H1 (cell line): ENCODE results near the gene SLC22A23. TPM values are rescaled to one million over a fixed set of nuclear protein-coding genes. Genes with fewer than 3 reads are reported as not detected.

Experiments used
- CTCF ChIA-PET: fragments of 300-600 bp; sonication (Branson Sonifier 250); formaldehyde crosslinking; loops from one replicate; lab custom pipeline; 2021; ENCODE audit not compliant: partially characterized antibody; lab: Charles Lee
- POLR2A ChIA-PET: fragments of 300-600 bp; sonication (Branson Sonifier 250); formaldehyde crosslinking; loops from one replicate; lab custom pipeline; 2021; ENCODE audit warnings: inconsistent platforms; ENCODE audit not compliant: partially characterized antibody; lab: Charles Lee
- DNase-seq, 2 experiments: peaks; one replicate each; pipeline versions ENCODE4 v3.0.0 to v3.0.0-alpha.2; 2010 to 2022; ENCODE audit warnings: low spot score in 2 of 2, low read depth in 1 of 2, mixed read lengths in 1 of 2
- FAIRE-seq: peaks from 2 replicates; lab custom pipeline; 2011; peaks lifted over from hg19 to GRCh38; lab: Jason Lieb, UNC
- H2AFZ ChIP-seq: 2 replicates; pipeline ENCODE4 v1.8.1; 2012; ENCODE audit warnings: low read length, inconsistent platforms
- H2AK5ac ChIP-seq: 2 replicates; pipeline ENCODE4 v1.6.1; 2013; ENCODE audit warnings: low read depth, low read length
- H2BK120ac ChIP-seq: replicated peaks from 2 replicates; pipeline ENCODE3; 2013; ENCODE audit warnings: low read depth, low read length, inconsistent platforms
- H2BK12ac ChIP-seq: 2 replicates; pipeline ENCODE4 v1.6.1; 2013; ENCODE audit warnings: low read depth, low read length
- H2BK15ac ChIP-seq: 2 replicates; pipeline ENCODE4 v1.6.1; 2013; ENCODE audit warnings: low read length
- H2BK20ac ChIP-seq: 2 replicates; pipeline ENCODE4 v1.6.1; 2013; ENCODE audit warnings: low read length
- H2BK5ac ChIP-seq: 2 replicates; pipeline ENCODE4 v1.6.1; 2013; ENCODE audit warnings: low read depth, low read length
- H3K14ac ChIP-seq: 2 replicates; pipeline ENCODE4 v1.6.1; 2013; ENCODE audit warnings: inconsistent platforms; ENCODE audit not compliant: insufficient read length
- H3K18ac ChIP-seq: 2 replicates; pipeline ENCODE4 v1.6.1; 2013; ENCODE audit warnings: low read length; ENCODE audit errors: extremely low read depth
- H3K23ac ChIP-seq: 2 replicates; pipeline ENCODE4 v1.6.1; 2013; ENCODE audit warnings: inconsistent platforms; ENCODE audit not compliant: insufficient read length
- H3K23me2 ChIP-seq: 2 replicates; pipeline ENCODE4 v1.6.1; 2013; ENCODE audit warnings: low read depth, low read length
- H3K27ac ChIP-seq: 2 replicates; pipeline ENCODE4 v1.6.1; 2011; ENCODE audit warnings: low read depth, low read length, inconsistent platforms
- H3K27me3 ChIP-seq, 4 experiments: replicated peaks in 1 of 4; 1 replicate in 1 of 4; 2 replicates in 3 of 4; pipeline versions ENCODE4 v1.6.1 to v1.8.1; 2011 to 2013; ENCODE audit warnings: low read length in 3 of 4, mild to moderate bottlenecking in 3 of 4, inconsistent platforms in 2 of 4, mixed read lengths in 2 of 4, moderate library complexity in 1 of 4; ENCODE audit not compliant: control insufficient read depth in 3 of 4, insufficient read depth in 3 of 4; ENCODE audit errors: extremely low read depth in 1 of 4
- H3K36me3 ChIP-seq, 4 experiments: 2 replicates each; pipeline versions ENCODE4 v1.6.1 to v1.8.1; 2011 to 2013; ENCODE audit warnings: mild to moderate bottlenecking in 4 of 4, low read length in 3 of 4, moderate library complexity in 2 of 4, control low read depth in 1 of 4, inconsistent platforms in 1 of 4; ENCODE audit not compliant: insufficient read depth in 4 of 4, control insufficient read depth in 2 of 4
- H3K4ac ChIP-seq: replicated peaks from 2 replicates; pipeline ENCODE3; 2013; ENCODE audit warnings: low read length, low read depth, mixed read lengths, inconsistent platforms; ENCODE audit not compliant: insufficient read length
- H3K4me1 ChIP-seq, 4 experiments: replicated peaks in 1 of 4; 1 replicate in 1 of 4; 2 replicates in 3 of 4; pipeline versions ENCODE4 v1.6.1 to v1.8.1; 2011 to 2013; ENCODE audit warnings: low read length in 3 of 4, inconsistent platforms in 2 of 4, mixed read lengths in 1 of 4; ENCODE audit not compliant: insufficient read depth in 4 of 4, control insufficient read depth in 3 of 4
- H3K4me2 ChIP-seq, 2 experiments: 2 replicates each; pipeline versions ENCODE4 v1.6.1 to v1.8.1; 2011 to 2013; ENCODE audit warnings: low read depth in 2 of 2, low read length in 2 of 2, control low read depth in 1 of 2, inconsistent platforms in 1 of 2, mild to moderate bottlenecking in 1 of 2; ENCODE audit not compliant: insufficient read depth in 1 of 2
- H3K4me3 ChIP-seq, 4 experiments: fragments of 200-600, 300-600 bp in 1 of 4; sonication (generic), shearing (Covaris generic), sonication (Bioruptor Twin) in 1 of 4; 2 replicates each; pipeline versions ENCODE4 v1.5.1 to v1.8.1; 2011 to 2016; ENCODE audit warnings: low read length in 4 of 4, low read depth in 3 of 4, control low read depth in 2 of 4, inconsistent platforms in 2 of 4, mild to moderate bottlenecking in 2 of 4, mixed read lengths in 1 of 4, moderate library complexity in 1 of 4; ENCODE audit not compliant: insufficient read depth in 2 of 4; ENCODE audit errors: extremely low read depth in 1 of 4
- H3K56ac ChIP-seq: replicated peaks from 2 replicates; pipeline ENCODE3; 2013; ENCODE audit warnings: low read depth, mild to moderate bottlenecking, mixed read lengths, low read length, inconsistent platforms; ENCODE audit not compliant: insufficient read length
- H3K79me1 ChIP-seq: 2 replicates; pipeline ENCODE4 v1.6.1; 2013; ENCODE audit warnings: low read depth, low read length, control low read depth
- H3K79me2 ChIP-seq, 2 experiments: 2 replicates each; pipeline versions ENCODE4 v1.6.1 to v1.8.1; 2012 to 2013; ENCODE audit warnings: low read length in 2 of 2, mild to moderate bottlenecking in 2 of 2, inconsistent platforms in 1 of 2; ENCODE audit not compliant: insufficient read depth in 2 of 2, control insufficient read depth in 1 of 2
- H3K9ac ChIP-seq, 4 experiments: replicated peaks in 1 of 4; 1 replicate in 1 of 4; 2 replicates in 3 of 4; pipeline versions ENCODE4 v1.6.1 to v1.8.1; 2011 to 2013; ENCODE audit warnings: low read depth in 3 of 4, low read length in 3 of 4, control low read depth in 2 of 4, mild to moderate bottlenecking in 2 of 4, moderate library complexity in 2 of 4, inconsistent platforms in 1 of 4; ENCODE audit errors: extremely low read depth in 1 of 4
- H3K9me3 ChIP-seq, 2 experiments: 2 replicates each; pipeline versions ENCODE4 v1.6.1 to v1.8.1; 2012 to 2013; ENCODE audit warnings: mild to moderate bottlenecking in 2 of 2, moderate library complexity in 2 of 2, control low read depth in 1 of 2, inconsistent platforms in 1 of 2, low read depth in 1 of 2, low read length in 1 of 2, mixed read lengths in 1 of 2; ENCODE audit not compliant: insufficient read depth in 2 of 2
- H4K20me1 ChIP-seq, 2 experiments: replicated peaks in 1 of 2; 2 replicates each; pipeline versions ENCODE3 to v1.8.1; 2011 to 2013; ENCODE audit warnings: inconsistent platforms in 2 of 2, low read length in 2 of 2, mild to moderate bottlenecking in 1 of 2; ENCODE audit not compliant: insufficient read depth in 2 of 2, control insufficient read depth in 1 of 2
- H4K5ac ChIP-seq: 2 replicates; pipeline ENCODE4 v1.6.1; 2013; ENCODE audit warnings: low read length, low read depth, mixed read lengths, inconsistent platforms; ENCODE audit not compliant: insufficient read length
- H4K8ac ChIP-seq: 2 replicates; pipeline ENCODE4 v1.8.0; 2013; ENCODE audit warnings: mild to moderate bottlenecking, moderate library complexity, low read length, inconsistent platforms; ENCODE audit not compliant: insufficient read depth; ENCODE audit errors: extremely low read depth
- H4K91ac ChIP-seq: replicated peaks from 2 replicates; pipeline ENCODE3; 2013; ENCODE audit warnings: low read length, mixed read lengths, inconsistent platforms; ENCODE audit not compliant: insufficient read length
- GABPA ChIP-seq: IDR thresholded peaks from 2 replicates; pipeline ENCODE4 v1.6.1; 2011; ENCODE audit warnings: mild to moderate bottlenecking, low read length, moderate library complexity, borderline replicate concordance; ENCODE audit not compliant: insufficient read depth
- SIRT6 ChIP-seq: IDR thresholded peaks from one replicate; pipeline ENCODE4 v1.7.1; 2012; ENCODE audit warnings: low read length, inconsistent platforms
- TAF1 ChIP-seq: IDR thresholded peaks from 2 replicates; pipeline ENCODE4 v1.6.1; 2011; ENCODE audit warnings: mild to moderate bottlenecking, low read depth, low read length
- WGBS, 2 experiments: shearing (Covaris generic) in 1 of 2; methylation state at CpG; one replicate each; pipeline versions ENCODE4 v1.1.6 to v1.1.7; 2013 to 2015; ENCODE audit warnings: low lambda C conversion rate in 2 of 2, mixed read lengths in 2 of 2, inconsistent platforms in 1 of 2, low coverage in 1 of 2, missing lambda C conversion rate in 1 of 2; ENCODE audit not compliant: insufficient replicate concordance in 2 of 2, insufficient coverage in 1 of 2, insufficient read length in 1 of 2; ENCODE audit errors: extremely low coverage in 1 of 2, missing lambda C conversion rate in 1 of 2; 5-methylcytosine and 5-hydroxymethylcytosine counted together
- polyA plus RNA-seq, 7 experiments: library from polyadenylated mRNA; depleted of rRNA in 3 of 7; stranded (reverse) in 5 of 7; unstranded in 2 of 7; fragments of >200 nt in 5 of 7; fragments of 200-250 nt in 2 of 7; gene quantifications; 1 replicate in 5 of 7; 2 replicates in 1 of 7; 4 replicates in 1 of 7; pipeline versions ENCODE4 v1.2.1 to v1.2.3, GENCODE V29; 2011 to 2013; ENCODE audit warnings: missing spikeins in 2 of 7, mixed read lengths in 2 of 7
- total RNA-seq: library from RNA; stranded (reverse); fragmentation: NEBNext Ultra II Directional; extraction: Animal tissue kit (Norgen Biotek cat#: 25700); gene quantifications from 2 replicates; pipeline ENCODE4 v1.2.1, GENCODE V29; 2021

Gene SLC22A23
- total and polyA plus RNA-seq, 2 of the 8 experiments (the other 6 are each of a cell fraction or from before 2014, with no cell fraction given) = 9.9 to 38.4 TPM

DNA sequence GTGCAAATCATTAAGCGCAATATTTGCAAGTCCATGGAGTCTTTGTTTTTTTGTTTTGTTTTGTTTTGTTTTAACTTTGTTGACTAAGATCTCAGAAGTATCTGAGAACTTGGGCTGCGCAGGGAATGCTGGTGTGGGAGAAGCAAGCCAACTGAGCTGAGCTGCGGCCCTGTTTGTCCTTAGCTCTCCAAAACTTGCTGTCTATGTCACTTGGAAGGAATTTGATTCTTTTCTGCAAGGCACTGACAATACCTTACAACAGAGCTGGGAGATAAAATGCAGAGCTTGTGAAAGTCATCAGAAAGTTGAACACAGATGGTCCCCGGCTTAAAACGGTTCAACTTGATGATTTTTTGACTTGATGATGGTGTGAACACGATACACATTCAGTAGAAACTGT, 5.4 kb downstream of the SLC22A23 start:
- Histone ChIP-seq H2AFZ (no peak overlapping the region), H3K18ac (no peak overlapping the region), H3K4me1 (peaks cover 5 to 18% (median 13%) of the 10 kb centered on the region in 4 experiments), H4K5ac (no peak overlapping the region), H3K4me2 (no peak overlapping the region), H2AK5ac (no peak overlapping the region), H2BK15ac (no peak overlapping the region), H4K8ac (no peak overlapping the region), H3K79me1 (peaks cover 9% of the 10 kb centered on the region; the same call in 1 of the 2 replicates), H4K20me1 (peaks cover 17 to 21% of the 10 kb centered on the region in 2 experiments), H3K36me3 (no peaks in the 10 kb centered on the region), H3K14ac (no peak overlapping the region), H3K79me2 (peaks cover 10 to 82% of the 10 kb centered on the region in 2 experiments), H3K9me3 (no peaks in the 10 kb centered on the region), H3K4me3 (no peak overlapping the region), H3K23me2 (peaks cover 17% of the 10 kb centered on the region), H3K27ac (no peak overlapping the region), H3K9ac (no peak overlapping the region), H3K56ac (no peak overlapping the region), H2BK120ac (no peak overlapping the region), H2BK5ac (no peak overlapping the region), H3K23ac (no peak overlapping the region), H3K4ac (no peak overlapping the region), H4K91ac (no peak overlapping the region), H2BK20ac (no peak overlapping the region), H2BK12ac (no peak overlapping the region), H3K27me3 (peaks cover 2 to 18% (median 10%) of the 10 kb centered on the region in 4 experiments; a peak in 6 of 7 replicates)
- POLR2A ChIA-PET = no interaction called here
- no peak for DNase-seq
- no peak for FAIRE-seq
- 89% methylated on average over 6 of the region's 6 CpGs; no CpG with 5 or more reads in 1 of the 2 experiments for WGBS, 2 experiments
- no peak for TF ChIP-seq GABPA
- TF ChIP-seq TAF1 = no peak
- no peak for TF ChIP-seq SIRT6
- CTCF ChIA-PET = interaction anchor here (0.7 to 7.0 kb wide), 4 partner anchors 10 to 115 kb away, joined by 3 to 64 read pairs (median 6); no protein-coding TSS in a partner anchor
